ELR (cell line): Measurements from ENCODE around the gene BNC2.
A peak's percentile ranks its signal among the peaks of the same experiment; 100 is the strongest.

Experiments
- DNase-seq: peaks from one replicate; pipeline ENCODE4 v3.0.0-alpha.2; 2015; ENCODE audit warnings: low read depth

BNC2 gene

GRCh38 chr9:16598316-16598715 lies 272.2 kb downstream of the BNC2 start:
- DNase-seq = no peak

- DNase-seq = no peak
These were observed 273.3 kb downstream of the BNC2 start for GRCh38 chr9:16597136-16597535.

- no peak for DNase-seq
These were observed 275.2 kb downstream of the BNC2 start for GRCh38 chr9:16595227-16595626.

DNA sequence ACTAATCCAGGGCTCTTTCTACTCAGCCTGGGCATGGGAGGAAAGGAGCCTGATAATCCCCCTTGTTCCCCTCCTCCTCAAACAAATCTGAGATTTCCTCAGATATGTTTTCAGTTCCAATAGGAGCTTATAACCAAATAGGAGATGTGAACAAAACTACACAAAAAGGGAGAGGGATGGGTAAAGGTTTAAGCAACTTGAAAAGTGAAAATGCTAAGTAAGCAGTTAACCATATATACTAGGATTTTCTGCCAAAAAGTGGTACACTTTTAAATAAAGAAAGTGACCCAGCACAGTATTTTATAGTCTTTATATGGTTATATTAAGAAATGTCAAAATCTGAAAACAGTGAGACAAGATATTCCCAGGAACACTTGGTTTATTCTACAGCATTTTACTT lies 275.7 kb downstream of the BNC2 start:
- DNase-seq = no peak

GRCh38 chr9:16593746-16594145 lies 276.7 kb downstream of the BNC2 start:
- no peak for DNase-seq

DNA sequence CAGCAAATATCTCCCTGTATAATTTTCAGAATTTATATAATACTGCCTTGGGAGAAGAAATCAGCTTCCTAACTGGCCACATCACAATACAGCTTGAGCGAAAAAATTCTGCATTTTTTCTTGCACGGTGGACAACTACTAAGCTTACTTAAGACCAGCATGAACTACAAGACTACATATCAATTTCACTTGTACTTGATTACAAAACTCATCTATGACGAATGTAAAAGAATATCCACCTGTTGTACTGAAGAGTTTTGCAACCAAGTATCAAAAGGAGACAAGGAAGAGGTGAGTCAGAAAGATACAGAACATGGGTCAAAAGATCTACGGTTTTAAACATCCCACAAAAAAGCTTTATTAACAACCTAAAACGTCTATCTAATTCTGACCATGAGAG lies 279.4 kb downstream of the BNC2 start:
- DNase-seq = no peak

DNA sequence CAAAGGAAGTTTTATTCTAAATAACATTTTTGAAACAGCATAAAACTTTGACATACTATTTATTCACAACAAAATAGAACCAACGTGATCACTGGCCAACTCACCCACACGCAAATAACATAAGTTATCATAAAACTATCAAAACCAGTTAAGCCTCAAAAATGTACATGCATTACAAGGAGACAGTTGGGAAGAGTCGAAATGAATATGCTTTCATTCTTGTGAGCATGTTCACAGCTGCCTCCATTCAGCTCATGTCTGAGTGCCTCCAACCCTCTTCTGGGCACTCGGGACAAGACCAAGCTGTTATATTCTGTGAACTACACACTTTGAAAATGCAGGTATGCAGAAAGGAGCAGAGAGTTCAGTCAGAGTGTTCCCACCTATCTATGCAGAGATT lies 284.9 kb downstream of the BNC2 start:
- no peak for DNase-seq

GRCh38 chr9:16579872-16580432 lies 290.5 kb downstream of the BNC2 start:
- DNase-seq = no peak

- DNase-seq = no peak
These were observed 294.6 kb downstream of the BNC2 start for GRCh38 chr9:16575986-16576245.

- peak; percentile 8 for DNase-seq
These were observed 295.1 kb downstream of the BNC2 start for GRCh38 chr9:16575142-16575985.

DNA sequence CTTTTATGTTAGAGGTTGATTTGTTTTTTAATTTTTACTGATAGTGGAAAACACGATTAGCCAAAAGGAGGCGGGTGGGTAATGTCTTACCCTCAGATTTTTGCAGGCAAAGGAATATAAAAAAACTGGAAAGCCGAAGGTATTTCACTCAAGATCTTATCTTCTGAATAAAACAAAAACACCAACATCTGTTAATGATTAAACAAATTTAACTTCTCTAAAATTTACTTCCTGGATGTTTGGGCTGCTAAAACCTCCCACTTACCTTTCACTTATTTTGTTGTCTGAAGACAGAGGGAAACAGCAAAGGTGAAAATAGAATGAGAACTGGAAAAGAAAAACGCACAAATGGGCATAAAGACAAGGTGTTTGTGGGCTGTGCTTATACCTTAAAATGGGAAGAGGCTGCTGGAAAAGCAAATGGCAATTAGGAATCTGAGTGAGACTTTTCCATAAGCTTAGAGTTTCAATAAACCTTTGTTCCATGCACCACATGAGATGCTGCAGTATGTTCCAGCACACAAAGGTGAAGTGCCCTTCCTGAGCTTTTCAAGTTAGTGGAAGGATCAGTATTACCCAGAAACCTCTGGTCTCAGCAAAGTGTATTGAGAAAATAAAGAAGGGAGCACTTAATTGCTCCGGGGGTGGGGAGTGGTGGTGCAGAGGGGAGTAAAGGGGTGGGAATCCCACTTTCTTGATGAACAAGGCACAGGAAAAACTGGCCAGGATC lies 298.3 kb downstream of the BNC2 start:
- DNase-seq = no peak

GRCh38 chr9:16571127-16571802 lies 299.2 kb downstream of the BNC2 start:
- no peak for DNase-seq

DNA sequence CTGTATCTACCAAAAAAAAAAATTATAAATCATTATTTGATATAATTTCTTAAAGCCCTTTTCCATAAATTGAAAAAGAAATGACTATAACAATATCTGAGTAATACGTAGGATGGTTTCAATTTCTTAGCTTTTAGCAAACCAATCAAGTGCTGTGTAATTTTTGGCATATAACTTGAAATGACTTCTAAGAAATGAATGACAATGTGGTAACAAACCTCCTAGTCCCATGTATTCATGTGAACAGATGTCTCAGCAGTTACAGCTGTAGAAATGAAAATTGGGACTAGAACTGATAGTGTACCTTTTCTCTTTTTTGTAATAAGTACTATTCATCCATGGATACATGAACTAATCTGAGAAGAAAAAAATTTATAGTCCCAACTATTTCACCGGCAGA lies 307.0 kb downstream of the BNC2 start:
- DNase-seq = no peak

DNA sequence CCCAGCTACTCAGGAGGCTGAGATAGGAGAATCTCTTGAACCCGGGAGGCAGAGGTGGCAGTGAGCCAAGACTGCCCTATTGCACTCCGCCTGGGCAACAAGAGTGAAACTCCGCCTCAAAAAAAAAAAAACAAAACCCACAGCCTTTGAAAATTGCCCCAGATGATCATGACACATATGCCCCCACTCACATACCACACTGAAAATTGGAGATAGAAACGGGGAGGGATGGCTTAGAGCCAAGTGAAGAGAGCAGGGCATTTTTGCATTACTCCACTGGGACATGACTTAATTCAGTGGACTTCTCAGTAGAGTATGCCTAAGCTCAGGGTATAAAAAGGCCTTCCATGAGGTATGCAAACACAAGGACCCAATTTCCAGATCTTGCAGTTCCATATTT lies 309.3 kb downstream of the BNC2 start:
- DNase-seq = no peak

- no peak for DNase-seq
These were observed 310.9 kb downstream of the BNC2 start for GRCh38 chr9:16559418-16560188.

- DNase-seq = no peak
These were observed 314.7 kb downstream of the BNC2 start for GRCh38 chr9:16555802-16556201.

DNA sequence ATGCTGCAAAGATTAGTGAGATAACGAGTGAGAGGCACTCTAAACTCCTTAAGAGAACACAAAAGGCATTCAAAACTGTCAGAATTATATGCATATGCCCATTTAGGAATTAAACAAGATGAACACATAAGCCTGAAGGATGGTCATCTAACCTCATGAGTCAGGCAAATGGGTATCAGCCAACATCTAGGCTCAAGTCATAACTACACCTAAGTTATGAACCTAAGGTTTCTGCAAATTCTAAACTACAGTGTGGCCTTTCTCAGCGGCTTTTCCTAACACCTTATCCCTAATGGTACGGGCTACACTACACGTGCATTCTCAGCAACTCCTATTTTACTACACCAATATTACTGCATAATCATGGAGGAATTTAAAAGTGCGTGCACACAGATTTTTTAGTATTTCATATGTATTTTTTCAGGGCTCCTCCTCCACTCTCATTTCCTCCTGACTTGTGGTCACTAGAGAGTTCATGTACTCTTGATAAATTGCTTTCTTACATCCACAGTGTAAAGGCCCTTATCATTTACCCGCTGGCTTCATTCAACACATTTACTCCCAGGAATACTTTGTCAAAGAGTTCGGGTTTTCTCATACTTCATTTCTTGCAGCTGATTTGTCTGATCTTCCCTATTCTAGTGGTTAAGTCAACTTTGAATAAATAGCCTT lies 316.5 kb downstream of the BNC2 start:
- no peak for DNase-seq

DNA sequence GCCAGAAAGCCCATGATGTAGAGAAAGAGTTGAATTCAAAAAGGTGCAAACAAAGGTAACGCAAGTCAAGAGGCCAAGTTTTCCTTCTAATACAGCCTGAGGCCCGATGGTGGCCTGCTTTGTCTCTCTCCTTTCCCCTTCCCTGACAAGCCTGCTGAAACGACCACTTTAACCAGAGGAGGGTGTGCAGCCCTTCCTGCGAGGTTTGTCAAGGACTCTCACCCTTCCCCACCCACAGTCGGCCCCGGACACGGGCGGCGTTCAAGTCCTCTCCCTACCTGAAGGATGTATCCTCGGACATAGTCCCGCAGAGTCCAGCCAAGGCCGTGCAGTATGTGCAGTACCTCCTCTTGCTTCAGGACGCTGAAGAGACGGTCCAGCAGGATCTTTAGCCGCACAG lies 318.2 kb downstream of the BNC2 start:
- DNase-seq = no peak

DNA sequence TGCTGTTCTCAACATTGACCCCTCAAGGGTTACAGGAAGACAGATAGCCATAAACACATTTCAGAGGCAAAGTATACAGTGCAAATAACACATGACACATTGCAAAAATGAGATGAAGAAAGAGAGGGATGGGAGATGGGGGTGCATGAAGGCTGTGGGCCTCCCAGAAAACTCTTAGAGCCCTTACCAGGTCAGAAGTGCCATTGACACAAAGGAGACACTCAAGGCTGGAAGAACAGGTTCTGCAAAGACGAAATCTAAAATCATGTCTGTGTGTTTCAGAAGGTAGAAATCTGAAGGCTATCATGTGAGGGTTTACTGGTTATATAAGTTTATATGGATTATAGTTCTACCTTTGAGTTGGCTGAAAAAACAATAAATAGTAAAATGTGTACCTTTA lies 318.8 kb downstream of the BNC2 start:
- DNase-seq = no peak

- no peak for DNase-seq
These were observed 324.8 kb downstream of the BNC2 start for GRCh38 chr9:16545639-16546038.

DNA sequence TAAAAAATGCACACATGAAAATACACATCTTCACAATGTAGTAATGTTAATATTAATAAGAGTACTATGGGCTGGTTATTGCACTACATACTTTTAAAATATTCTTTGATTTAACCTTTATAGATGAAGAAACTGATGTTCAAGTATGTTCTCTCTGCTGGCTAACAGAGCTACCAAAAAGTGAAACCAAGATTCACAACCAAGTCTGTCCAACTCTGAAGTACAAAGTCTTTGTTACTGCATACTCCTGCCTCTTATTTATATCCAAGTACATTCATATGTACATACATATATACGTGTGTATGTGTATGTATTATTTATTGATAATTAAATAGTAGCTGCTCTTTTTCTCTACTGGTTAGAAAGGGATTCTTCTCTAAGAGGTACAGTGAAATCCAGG lies 325.6 kb downstream of the BNC2 start:
- no peak for DNase-seq

- no peak for DNase-seq
These were observed 326.8 kb downstream of the BNC2 start for GRCh38 chr9:16543686-16544085.
